PFSK-1 (cell line): ENCODE measurements around the gene CA9.
A peak's percentile ranks its signal among the peaks of the same experiment; 100 is the strongest.

ENCODE experiments used
- FOXP2 ChIP-seq: optimal IDR thresholded peaks from 2 replicates; pipeline ENCODE3; 2011; ENCODE audit warnings: borderline replicate concordance, control low read depth, inconsistent platforms; ENCODE audit not compliant: insufficient read depth; ENCODE audit errors: extremely low read length, extremely low read depth
- POLR2AphosphoS5 ChIP-seq: IDR thresholded peaks from 2 replicates; pipeline ENCODE4 v1.6.1; 2012; ENCODE audit warnings: low read depth, mild to moderate bottlenecking, control low read depth, low read length, moderate library complexity
- SIN3A ChIP-seq: IDR thresholded peaks from 2 replicates; pipeline ENCODE4 v1.6.1; 2012; ENCODE audit warnings: mild to moderate bottlenecking, low read length, moderate library complexity, borderline replicate concordance; ENCODE audit not compliant: insufficient read depth
- TAF1 ChIP-seq: IDR thresholded peaks from 2 replicates; pipeline ENCODE4 v1.6.1; 2012; ENCODE audit warnings: low read length, control low read depth, borderline replicate concordance; ENCODE audit not compliant: insufficient read depth
- TF ChIP-seq, protein P1 (sequence below), 2 experiments: IDR thresholded peaks; 2 replicates each; pipeline versions ENCODE4 v1.6.1 to v1.8.0; 2011 to 2012; ENCODE audit warnings: low read depth in 2 of 2, low read length in 2 of 2, control low read depth in 1 of 2, inconsistent platforms in 1 of 2, mild to moderate bottlenecking in 1 of 2, moderate library complexity in 1 of 2; ENCODE audit not compliant: insufficient read depth in 1 of 2

The CA9 gene

DNA sequence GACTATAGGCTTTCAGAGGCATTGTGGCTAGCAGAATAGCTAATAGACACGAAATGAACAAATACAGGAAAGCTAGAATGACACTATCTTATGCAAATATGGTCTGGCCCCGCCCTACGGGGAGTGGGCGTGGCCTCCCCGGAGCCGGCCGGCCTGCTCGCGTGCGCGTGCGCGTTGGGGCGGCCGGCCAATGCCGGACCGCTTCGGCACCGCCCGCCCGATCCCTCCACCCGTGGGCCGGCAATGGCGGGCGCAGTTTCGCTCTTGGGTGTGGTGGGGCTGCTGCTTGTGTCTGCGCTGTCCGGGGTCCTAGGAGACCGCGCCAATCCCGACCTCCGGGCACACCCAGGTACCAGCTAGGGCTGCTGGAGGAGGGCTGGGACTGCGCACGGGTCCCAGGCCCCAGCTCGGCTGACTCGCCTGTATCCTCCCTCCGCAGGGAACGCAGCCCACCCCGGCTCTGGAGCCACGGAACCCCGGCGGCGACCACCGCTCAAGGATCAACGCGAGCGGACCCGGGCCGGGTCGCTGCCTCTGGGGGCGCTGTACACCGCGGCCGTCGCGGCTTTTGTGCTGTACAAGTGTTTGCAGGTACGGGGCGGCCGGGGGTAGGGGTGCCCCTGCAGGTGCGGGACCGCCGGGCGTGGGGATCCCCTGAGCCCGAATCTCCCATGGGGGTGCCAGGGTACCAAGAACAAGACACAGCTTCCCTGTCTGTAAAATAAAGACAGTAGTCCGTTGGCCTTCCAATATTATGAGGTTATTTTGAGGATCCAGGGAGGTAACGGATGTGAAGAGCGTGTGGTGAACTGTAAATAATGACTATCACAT is 15.4 kb upstream of the CA9 start, which contains the start of gene CCDC107:
CCDC107 (plus strand) TSS at position 156 of the 831 bp plus-strand sequence; CDS start at position 244, 88 bp downstream.
- peak; percentile 79; the same call in 1 of the 2 replicates for TF ChIP-seq TAF1
- TF ChIP-seq, protein P1, sequence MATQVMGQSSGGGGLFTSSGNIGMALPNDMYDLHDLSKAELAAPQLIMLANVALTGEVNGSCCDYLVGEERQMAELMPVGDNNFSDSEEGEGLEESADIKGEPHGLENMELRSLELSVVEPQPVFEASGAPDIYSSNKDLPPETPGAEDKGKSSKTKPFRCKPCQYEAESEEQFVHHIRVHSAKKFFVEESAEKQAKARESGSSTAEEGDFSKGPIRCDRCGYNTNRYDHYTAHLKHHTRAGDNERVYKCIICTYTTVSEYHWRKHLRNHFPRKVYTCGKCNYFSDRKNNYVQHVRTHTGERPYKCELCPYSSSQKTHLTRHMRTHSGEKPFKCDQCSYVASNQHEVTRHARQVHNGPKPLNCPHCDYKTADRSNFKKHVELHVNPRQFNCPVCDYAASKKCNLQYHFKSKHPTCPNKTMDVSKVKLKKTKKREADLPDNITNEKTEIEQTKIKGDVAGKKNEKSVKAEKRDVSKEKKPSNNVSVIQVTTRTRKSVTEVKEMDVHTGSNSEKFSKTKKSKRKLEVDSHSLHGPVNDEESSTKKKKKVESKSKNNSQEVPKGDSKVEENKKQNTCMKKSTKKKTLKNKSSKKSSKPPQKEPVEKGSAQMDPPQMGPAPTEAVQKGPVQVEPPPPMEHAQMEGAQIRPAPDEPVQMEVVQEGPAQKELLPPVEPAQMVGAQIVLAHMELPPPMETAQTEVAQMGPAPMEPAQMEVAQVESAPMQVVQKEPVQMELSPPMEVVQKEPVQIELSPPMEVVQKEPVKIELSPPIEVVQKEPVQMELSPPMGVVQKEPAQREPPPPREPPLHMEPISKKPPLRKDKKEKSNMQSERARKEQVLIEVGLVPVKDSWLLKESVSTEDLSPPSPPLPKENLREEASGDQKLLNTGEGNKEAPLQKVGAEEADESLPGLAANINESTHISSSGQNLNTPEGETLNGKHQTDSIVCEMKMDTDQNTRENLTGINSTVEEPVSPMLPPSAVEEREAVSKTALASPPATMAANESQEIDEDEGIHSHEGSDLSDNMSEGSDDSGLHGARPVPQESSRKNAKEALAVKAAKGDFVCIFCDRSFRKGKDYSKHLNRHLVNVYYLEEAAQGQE (IDR thresholded peaks at IDR 0.05; ENCODE audit: insufficient read depth in 1 of 2, low read depth in 2 of 2, low read length in 2 of 2), result peak in 1 of 2 experiments; percentile 63; a peak in 2 of 4 replicates
- peak; percentile 60 for TF ChIP-seq FOXP2
- TF ChIP-seq SIN3A, result no peak
- peak; percentile 79 for TF ChIP-seq POLR2AphosphoS5

DNA sequence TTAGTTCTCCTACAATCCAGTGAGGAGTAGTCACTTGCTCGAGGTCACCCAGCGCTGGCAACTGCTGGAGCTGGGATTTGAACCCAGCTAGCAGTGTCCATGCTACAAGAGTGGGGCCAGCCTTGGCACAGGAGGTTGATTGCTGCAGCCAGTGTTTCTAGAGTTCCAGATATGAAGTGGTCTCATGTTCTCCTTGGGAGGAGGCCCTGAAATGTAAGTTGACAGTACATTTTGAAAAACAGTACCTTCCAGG is 14.8 kb upstream of the CA9 start:
- TF ChIP-seq FOXP2 (no peak), POLR2AphosphoS5 (no peak), TAF1 (no peak), SIN3A (no peak)
- TF ChIP-seq, protein P1 (IDR thresholded peaks at IDR 0.05; ENCODE audit: insufficient read depth in 1 of 2, low read depth in 2 of 2, low read length in 2 of 2), result no peak

DNA sequence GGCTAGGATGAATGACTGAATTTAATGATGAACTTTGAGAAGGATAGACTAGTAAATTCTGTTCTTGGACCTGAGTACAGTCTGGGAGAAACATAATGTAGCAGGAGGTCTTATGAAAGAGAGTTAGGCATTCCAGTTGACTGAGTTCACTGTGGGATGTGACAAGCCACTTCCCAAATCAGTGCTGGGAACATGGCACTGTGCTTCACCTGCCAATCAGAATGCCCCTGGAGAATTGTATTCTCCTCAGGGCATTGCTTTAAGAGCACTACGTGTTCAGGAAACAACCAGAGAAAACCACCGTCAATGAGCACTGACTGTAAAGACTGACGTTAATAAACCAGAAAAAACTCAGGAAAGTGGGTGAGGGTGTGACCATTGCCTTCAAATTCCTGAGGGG is 14.4 kb upstream of the CA9 start:
- TF ChIP-seq POLR2AphosphoS5 (no peak), SIN3A (no peak), TAF1 (no peak)
- TF ChIP-seq, protein P1 (IDR thresholded peaks at IDR 0.05; ENCODE audit: insufficient read depth in 1 of 2, low read depth in 2 of 2, low read length in 2 of 2), result no peak

GRCh38 chr9:35660966-35661415 is 12.7 kb upstream of the CA9 start:
- TF ChIP-seq FOXP2 (no peak), TAF1 (no peak), POLR2AphosphoS5 (no peak), SIN3A (no peak)
- TF ChIP-seq, protein P1 (IDR thresholded peaks at IDR 0.05; ENCODE audit: insufficient read depth in 1 of 2, low read depth in 2 of 2, low read length in 2 of 2), result no peak
